Measurements from ENCODE around the gene WWOX.
"Not testable (repeated sequence)": the region's sequence is repeated elsewhere in the genome, so short reads cannot be mapped to it uniquely, and the experiment has no call there.

Gene WWOX

DNA sequence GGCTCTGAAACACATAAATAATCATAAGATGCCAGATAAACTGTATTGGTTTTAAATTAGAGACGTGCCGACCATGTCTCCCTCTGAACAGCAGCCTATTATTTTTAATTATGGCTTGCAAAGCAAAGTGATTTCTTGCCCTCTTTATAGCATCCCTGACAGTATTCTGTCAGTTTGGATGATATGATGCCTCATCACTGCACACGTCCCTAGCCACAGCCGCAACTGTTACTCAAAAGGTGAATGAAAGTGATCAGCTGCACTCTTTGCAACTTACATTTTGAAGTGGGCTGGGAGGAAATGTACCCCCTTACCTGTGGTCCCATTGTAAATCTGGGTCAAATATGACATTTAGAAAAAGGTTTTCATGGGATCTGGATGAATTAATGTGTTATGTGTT is 1111.2 kb downstream of the WWOX start:
- FAIRE-seq (no peak), DNase-seq (ENCODE audit: insufficient read length, low spot score) (no peak)
- TF ChIP-seq, protein P1, sequence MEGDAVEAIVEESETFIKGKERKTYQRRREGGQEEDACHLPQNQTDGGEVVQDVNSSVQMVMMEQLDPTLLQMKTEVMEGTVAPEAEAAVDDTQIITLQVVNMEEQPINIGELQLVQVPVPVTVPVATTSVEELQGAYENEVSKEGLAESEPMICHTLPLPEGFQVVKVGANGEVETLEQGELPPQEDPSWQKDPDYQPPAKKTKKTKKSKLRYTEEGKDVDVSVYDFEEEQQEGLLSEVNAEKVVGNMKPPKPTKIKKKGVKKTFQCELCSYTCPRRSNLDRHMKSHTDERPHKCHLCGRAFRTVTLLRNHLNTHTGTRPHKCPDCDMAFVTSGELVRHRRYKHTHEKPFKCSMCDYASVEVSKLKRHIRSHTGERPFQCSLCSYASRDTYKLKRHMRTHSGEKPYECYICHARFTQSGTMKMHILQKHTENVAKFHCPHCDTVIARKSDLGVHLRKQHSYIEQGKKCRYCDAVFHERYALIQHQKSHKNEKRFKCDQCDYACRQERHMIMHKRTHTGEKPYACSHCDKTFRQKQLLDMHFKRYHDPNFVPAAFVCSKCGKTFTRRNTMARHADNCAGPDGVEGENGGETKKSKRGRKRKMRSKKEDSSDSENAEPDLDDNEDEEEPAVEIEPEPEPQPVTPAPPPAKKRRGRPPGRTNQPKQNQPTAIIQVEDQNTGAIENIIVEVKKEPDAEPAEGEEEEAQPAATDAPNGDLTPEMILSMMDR (IDR thresholded peaks at IDR 0.05; ENCODE audit: insufficient read depth, missing control alignments), result no peak

DNA sequence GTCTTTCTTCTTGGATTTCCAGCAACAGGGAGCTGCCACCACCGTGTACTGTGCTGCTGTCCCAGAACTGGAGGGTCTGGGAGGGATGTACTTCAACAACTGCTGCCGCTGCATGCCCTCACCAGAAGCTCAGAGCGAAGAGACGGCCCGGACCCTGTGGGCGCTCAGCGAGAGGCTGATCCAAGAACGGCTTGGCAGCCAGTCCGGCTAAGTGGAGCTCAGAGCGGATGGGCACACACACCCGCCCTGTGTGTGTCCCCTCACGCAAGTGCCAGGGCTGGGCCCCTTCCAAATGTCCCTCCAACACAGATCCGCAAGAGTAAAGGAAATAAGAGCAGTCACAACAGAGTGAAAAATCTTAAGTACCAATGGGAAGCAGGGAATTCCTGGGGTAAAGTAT is 1112.1 kb downstream of the WWOX start:
- DNase-seq (ENCODE audit: insufficient read length, low spot score) (no peak), FAIRE-seq (no peak)
- TF ChIP-seq, protein P1 (IDR thresholded peaks at IDR 0.05; ENCODE audit: insufficient read depth, missing control alignments), result no peak

DNA sequence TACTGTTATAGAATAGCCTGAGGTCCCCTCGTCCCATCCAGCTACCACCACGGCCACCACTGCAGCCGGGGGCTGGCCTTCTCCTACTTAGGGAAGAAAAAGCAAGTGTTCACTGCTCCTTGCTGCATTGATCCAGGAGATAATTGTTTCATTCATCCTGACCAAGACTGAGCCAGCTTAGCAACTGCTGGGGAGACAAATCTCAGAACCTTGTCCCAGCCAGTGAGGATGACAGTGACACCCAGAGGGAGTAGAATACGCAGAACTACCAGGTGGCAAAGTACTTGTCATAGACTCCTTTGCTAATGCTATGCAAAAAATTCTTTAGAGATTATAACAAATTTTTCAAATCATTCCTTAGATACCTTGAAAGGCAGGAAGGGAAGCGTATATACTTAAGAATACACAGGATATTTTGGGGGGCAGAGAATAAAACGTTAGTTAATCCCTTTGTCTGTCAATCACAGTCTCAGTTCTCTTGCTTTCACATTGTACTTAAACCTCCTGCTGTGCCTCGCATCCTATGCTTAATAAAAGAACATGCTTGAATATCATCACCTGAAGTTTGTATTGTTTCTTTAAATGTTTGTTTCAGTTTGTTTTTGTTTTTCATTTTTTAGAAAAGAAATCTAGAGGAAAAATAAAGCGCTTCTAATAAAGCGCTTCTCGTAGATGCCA is 1112.8 kb downstream of the WWOX start:
- DNase-seq (ENCODE audit: insufficient read length, low spot score) (no peak), FAIRE-seq (no peak)
- TF ChIP-seq, protein P1 (IDR thresholded peaks at IDR 0.05; ENCODE audit: insufficient read depth, missing control alignments), result no peak

DNA sequence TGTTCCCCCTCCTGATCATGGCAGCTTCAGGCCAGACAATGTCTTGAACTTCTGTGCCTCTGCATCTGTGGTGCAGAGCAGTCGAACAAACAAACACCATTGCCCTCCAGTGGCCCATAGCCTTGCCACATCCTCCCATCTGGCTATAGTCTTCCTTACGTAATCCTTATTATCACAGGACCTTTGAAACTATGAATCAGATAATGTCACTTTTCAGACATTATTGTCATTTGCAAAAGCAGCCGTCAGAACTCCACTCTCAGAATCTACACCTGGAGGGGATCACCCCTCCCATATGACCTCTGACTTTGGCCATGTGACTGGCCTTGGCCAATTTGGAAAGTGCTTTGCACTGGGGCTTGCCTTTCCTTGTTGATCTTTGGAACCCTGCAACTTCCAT is 1113.8 kb downstream of the WWOX start:
- no peak for FAIRE-seq
- TF ChIP-seq, protein P1 (IDR thresholded peaks at IDR 0.05; ENCODE audit: insufficient read depth, missing control alignments), result no peak
- no peak for DNase-seq (ENCODE audit: insufficient read length, low spot score)

DNA sequence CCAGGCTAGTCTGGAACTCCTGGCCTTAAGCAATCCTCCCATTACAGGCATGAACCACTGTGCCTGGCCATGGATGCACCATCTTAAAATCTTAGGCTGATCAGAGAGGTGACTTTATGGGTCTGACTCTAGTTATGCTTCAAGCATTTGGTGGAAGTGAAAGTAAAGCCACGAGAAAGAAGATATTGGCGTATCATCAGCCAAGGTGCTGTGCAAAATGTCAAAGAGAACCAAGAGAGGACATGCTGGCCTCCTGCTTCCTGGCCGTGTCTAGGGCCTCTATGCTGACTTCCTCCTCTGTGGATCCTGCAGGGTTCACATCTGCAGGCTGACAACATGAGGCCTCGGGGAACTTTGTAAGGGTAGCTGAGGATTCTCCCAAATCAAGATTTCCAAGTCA is 1115.8 kb downstream of the WWOX start:
- DNase-seq (ENCODE audit: insufficient read length, low spot score) (no peak), FAIRE-seq (no peak)
- TF ChIP-seq, protein P1 (IDR thresholded peaks at IDR 0.05; ENCODE audit: insufficient read depth, missing control alignments), result no peak

DNA sequence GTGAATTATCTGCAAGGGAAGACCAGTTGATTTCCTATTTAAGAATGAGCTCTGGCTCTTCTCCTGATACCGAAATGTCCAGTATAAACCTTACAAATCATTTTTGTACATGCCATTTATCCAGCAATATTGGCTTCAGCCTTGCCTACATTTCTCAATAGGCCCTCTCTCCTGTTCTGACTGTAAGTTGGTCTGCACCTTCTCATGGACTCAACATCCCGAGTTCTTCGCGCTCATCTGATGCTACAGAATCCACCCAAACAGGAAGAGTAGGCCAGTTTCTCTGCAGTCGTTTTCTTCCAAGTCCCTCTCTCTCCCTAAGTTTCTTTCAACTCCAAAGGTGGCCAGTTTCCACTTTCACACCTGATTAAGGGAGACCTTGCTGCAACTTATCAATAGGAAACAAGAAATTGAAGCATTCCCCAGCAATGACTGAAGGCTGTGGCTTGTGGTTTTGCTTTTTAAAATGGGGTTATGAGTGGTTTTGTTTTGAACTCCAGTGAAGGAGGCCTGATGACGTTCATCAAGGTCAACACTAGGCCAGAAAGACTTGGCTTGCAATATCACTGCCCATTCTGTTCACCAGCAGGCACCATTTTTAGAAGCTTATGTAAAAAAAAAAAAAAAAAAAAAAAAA is 1118.0 kb downstream of the WWOX start:
- TF ChIP-seq, protein P1 (IDR thresholded peaks at IDR 0.05; ENCODE audit: insufficient read depth, missing control alignments), result no peak
- DNase-seq (ENCODE audit: insufficient read length, low spot score), result no peak
- FAIRE-seq, result no peak

DNA sequence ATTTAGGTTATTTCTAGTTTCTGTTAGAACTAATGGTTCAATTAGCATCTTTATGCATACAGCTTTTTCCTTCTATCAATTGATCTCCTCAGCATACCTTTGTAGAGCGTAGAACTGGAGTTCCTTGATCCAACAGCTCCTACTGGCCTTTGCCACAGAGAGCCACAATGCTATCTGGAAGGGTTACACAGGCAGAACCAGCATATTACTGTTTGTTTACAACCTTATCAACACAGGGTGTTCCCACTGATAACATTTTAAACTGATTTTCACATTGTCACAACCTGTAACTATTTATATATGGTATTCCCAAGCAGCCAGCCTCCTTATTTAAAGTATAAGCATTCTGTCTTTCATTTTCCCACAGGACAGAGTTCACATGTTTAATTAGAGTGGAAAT is 1118.9 kb downstream of the WWOX start:
- FAIRE-seq (no peak), DNase-seq (ENCODE audit: insufficient read length, low spot score) (no peak)
- TF ChIP-seq, protein P1 (IDR thresholded peaks at IDR 0.05; ENCODE audit: insufficient read depth, missing control alignments), result no peak

DNA sequence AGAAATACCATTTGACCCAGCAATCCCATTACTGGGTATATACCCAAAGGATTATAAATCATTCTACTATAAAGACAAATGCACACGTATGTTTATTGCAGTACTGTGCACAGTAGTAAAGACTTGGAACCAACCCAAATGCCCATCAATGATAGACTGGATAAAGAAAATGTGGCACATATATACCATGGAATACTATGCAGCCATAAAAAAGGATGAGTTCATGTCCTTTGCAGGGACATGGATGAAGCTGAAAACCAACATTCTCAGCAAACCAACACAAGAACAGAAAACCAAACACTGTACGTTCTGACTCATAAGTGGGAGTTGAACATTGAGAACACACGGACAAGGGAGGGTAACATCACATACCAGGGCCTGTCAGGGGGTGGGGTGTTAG is 1126.5 kb downstream of the WWOX start:
- DNase-seq (ENCODE audit: insufficient read length, low spot score); FAIRE-seq: not testable (repeated sequence)
